HEK293 (cell line): ENCODE results near the gene SHC3.

Source experiments
- CTCF ChIA-PET: fragments of 350-600 bp; formaldehyde crosslinking; extraction: SDS; loops from one replicate; lab custom pipeline; 2021; ENCODE audit warnings: antibody characterized with exemption; lab: Yijun Ruan, JAX
- POLR2A ChIA-PET: fragments of 300-600 bp; formaldehyde crosslinking; extraction: SDS; loops from one replicate; lab custom pipeline; 2020; ENCODE audit warnings: antibody characterized with exemption, inconsistent platforms; lab: Yijun Ruan, JAX
- H3K27ac ChIP-seq: fragments of 200-500 bp; sonication (Bioruptor generic); 2 replicates; pipeline ENCODE4 v1.5.1; 2014; ENCODE audit warnings: low read depth, low read length, control low read depth, inconsistent platforms; ENCODE audit errors: extremely low read depth
- H3K36me3 ChIP-seq, 2 experiments: fragments of 200-500 bp in 1 of 2; sonication (Bioruptor generic) in 1 of 2; 1 replicate in 1 of 2; 2 replicates in 1 of 2; pipeline ENCODE4 v1.5.1; 2014 to 2017; ENCODE audit warnings: inconsistent platforms in 2 of 2, low read length in 2 of 2; ENCODE audit not compliant: control insufficient read depth in 2 of 2, insufficient read depth in 1 of 2
- H3K4me1 ChIP-seq: fragments of 200-500 bp; sonication (Bioruptor generic); 2 replicates; pipeline ENCODE4 v1.5.1; 2014; ENCODE audit warnings: mild to moderate bottlenecking, low read length, inconsistent platforms; ENCODE audit not compliant: control insufficient read depth, insufficient read depth
- H3K4me3 ChIP-seq: 2 replicates; pipeline ENCODE4 v1.5.1; 2011; ENCODE audit warnings: low read depth, mild to moderate bottlenecking, control low read depth, low read length, moderate library complexity
- H3K9me3 ChIP-seq: fragments of 200-500 bp; sonication (Bioruptor generic); 2 replicates; pipeline ENCODE4 v1.5.1; 2014; ENCODE audit warnings: low read depth, low read length, inconsistent platforms; ENCODE audit not compliant: control insufficient read depth, insufficient read depth
- IKZF3 ChIP-seq: fragments of 450-650 bp; IDR thresholded peaks from 2 replicates; pipeline ENCODE4 v1.5.0; 2018; ENCODE audit warnings: missing biosample characterization, mild to moderate bottlenecking, missing genetic modification characterization, moderate library complexity
- KLF16 ChIP-seq: fragments of 450-650 bp; formaldehyde crosslinking; IDR thresholded peaks from 2 replicates; pipeline ENCODE4 v1.5.1; 2017; ENCODE audit warnings: missing biosample characterization, missing genetic modification characterization
- KLF7 ChIP-seq: fragments of 450-650 bp; formaldehyde crosslinking; IDR thresholded peaks from 2 replicates; pipeline ENCODE4 v1.5.1; 2016; ENCODE audit warnings: missing biosample characterization, missing genetic modification characterization, borderline replicate concordance
- REPIN1 ChIP-seq: fragments of 450-650 bp; formaldehyde crosslinking; IDR thresholded peaks from 2 replicates; pipeline ENCODE4 v1.5.1; 2017; ENCODE audit warnings: missing biosample characterization, missing genetic modification characterization, low read depth
- WT1 ChIP-seq: fragments of 450-650 bp; formaldehyde crosslinking; IDR thresholded peaks from 2 replicates; pipeline ENCODE4 v1.5.1; 2016; ENCODE audit warnings: missing biosample characterization, missing genetic modification characterization
- YY1 ChIP-seq: fragments of 450-650 bp; formaldehyde crosslinking; IDR thresholded peaks from 2 replicates; pipeline ENCODE4 v1.5.1; 2018; ENCODE audit warnings: missing biosample characterization, missing genetic modification characterization
- ZBTB8A ChIP-seq: fragments of 450-650 bp; formaldehyde crosslinking; IDR thresholded peaks from 2 replicates; pipeline ENCODE4 v1.5.1; 2016; ENCODE audit warnings: missing biosample characterization, missing genetic modification characterization
- ZFP41 ChIP-seq: fragments of 450-650 bp; formaldehyde crosslinking; IDR thresholded peaks from 2 replicates; pipeline ENCODE4 v1.5.1; 2016; ENCODE audit warnings: missing biosample characterization, missing genetic modification characterization, borderline replicate concordance
- ZNF248 ChIP-seq: fragments of 450-650 bp; formaldehyde crosslinking; IDR thresholded peaks from 2 replicates; pipeline ENCODE4 v1.5.1; 2017; ENCODE audit warnings: missing biosample characterization, missing genetic modification characterization
- ZNF341 ChIP-seq: fragments of 450-650 bp; formaldehyde crosslinking; IDR thresholded peaks from 2 replicates; pipeline ENCODE4; 2016; ENCODE audit warnings: low read depth, missing biosample characterization, missing genetic modification characterization
- ZNF366 ChIP-seq: fragments of 450-650 bp; formaldehyde crosslinking; conservative IDR thresholded peaks from 2 replicates; pipeline ENCODE4 v1.5.1; 2016; ENCODE audit warnings: missing biosample characterization, missing genetic modification characterization
- ZNF37A ChIP-seq: fragments of 450-650 bp; IDR thresholded peaks from 2 replicates; pipeline ENCODE4 v1.5.1; 2018; ENCODE audit warnings: missing biosample characterization, missing genetic modification characterization
- ZNF391 ChIP-seq: fragments of 450-650 bp; formaldehyde crosslinking; IDR thresholded peaks from 2 replicates; pipeline ENCODE4 v1.5.1; 2016; ENCODE audit warnings: low read depth, missing biosample characterization, missing genetic modification characterization, borderline replicate concordance
- ZNF48 ChIP-seq: fragments of 450-650 bp; formaldehyde crosslinking; IDR thresholded peaks from 2 replicates; pipeline ENCODE4 v1.5.1; 2016; ENCODE audit warnings: missing biosample characterization, missing genetic modification characterization
- ZNF549 ChIP-seq: fragments of 450-650 bp; IDR thresholded peaks from 2 replicates; pipeline ENCODE4 v1.5.1; 2018; ENCODE audit warnings: missing biosample characterization, missing genetic modification characterization, mild to moderate bottlenecking, inconsistent platforms, moderate library complexity
- ZNF555 ChIP-seq: fragments of 450-650 bp; formaldehyde crosslinking; conservative IDR thresholded peaks from 2 replicates; pipeline ENCODE4 v1.5.1; 2017; ENCODE audit warnings: missing biosample characterization, mild to moderate bottlenecking, missing genetic modification characterization, inconsistent platforms
- ZNF558 ChIP-seq: fragments of 450-650 bp; formaldehyde crosslinking; IDR thresholded peaks from 2 replicates; pipeline ENCODE4 v1.5.1; 2016; ENCODE audit warnings: missing biosample characterization, missing genetic modification characterization
- ZNF610 ChIP-seq: fragments of 450-650 bp; formaldehyde crosslinking; IDR thresholded peaks from 2 replicates; pipeline ENCODE4 v1.5.1; 2016; ENCODE audit warnings: missing biosample characterization, missing genetic modification characterization, borderline replicate concordance
- ZNF658 ChIP-seq: fragments of 450-650 bp; formaldehyde crosslinking; IDR thresholded peaks from 2 replicates; pipeline ENCODE4; 2016; ENCODE audit warnings: missing biosample characterization, missing genetic modification characterization
- ZNF670 ChIP-seq: fragments of 450-650 bp; formaldehyde crosslinking; IDR thresholded peaks from 2 replicates; pipeline ENCODE4 v1.5.1; 2016; ENCODE audit warnings: missing biosample characterization, missing genetic modification characterization, low read depth
- ZNF791 ChIP-seq: fragments of 450-650 bp; formaldehyde crosslinking; IDR thresholded peaks from 2 replicates; pipeline ENCODE4 v1.5.1; 2016; ENCODE audit warnings: missing biosample characterization, missing genetic modification characterization
- ZNF830 ChIP-seq: fragments of 450-650 bp; IDR thresholded peaks from 2 replicates; pipeline ENCODE4 v1.5.0; 2018; ENCODE audit warnings: missing biosample characterization, missing genetic modification characterization, low read depth, mild to moderate bottlenecking, moderate library complexity
- TF ChIP-seq, protein P1 (sequence below): sonication (generic); formaldehyde crosslinking; IDR thresholded peaks from 2 replicates; pipeline ENCODE4 v1.8.1; 2022; ENCODE audit warnings: mild to moderate bottlenecking, moderate library complexity, missing genetic modification reagents
- TF ChIP-seq, protein P2 (sequence below): fragments of 450-650 bp; formaldehyde crosslinking; IDR thresholded peaks from 2 replicates; pipeline ENCODE4 v1.5.1; 2016; ENCODE audit warnings: missing biosample characterization, missing genetic modification characterization, low read depth
- TF ChIP-seq, protein P3 (sequence below): fragments of 450-650 bp; IDR thresholded peaks from 2 replicates; pipeline ENCODE4 v1.5.1; 2018; ENCODE audit warnings: missing biosample characterization, mild to moderate bottlenecking, missing genetic modification characterization
- TF ChIP-seq, protein P4 (sequence below): fragments of 450-650 bp; formaldehyde crosslinking; IDR thresholded peaks from 2 replicates; pipeline ENCODE4 v1.5.1; 2016; ENCODE audit warnings: missing biosample characterization, missing genetic modification characterization

SHC3 gene

DNA sequence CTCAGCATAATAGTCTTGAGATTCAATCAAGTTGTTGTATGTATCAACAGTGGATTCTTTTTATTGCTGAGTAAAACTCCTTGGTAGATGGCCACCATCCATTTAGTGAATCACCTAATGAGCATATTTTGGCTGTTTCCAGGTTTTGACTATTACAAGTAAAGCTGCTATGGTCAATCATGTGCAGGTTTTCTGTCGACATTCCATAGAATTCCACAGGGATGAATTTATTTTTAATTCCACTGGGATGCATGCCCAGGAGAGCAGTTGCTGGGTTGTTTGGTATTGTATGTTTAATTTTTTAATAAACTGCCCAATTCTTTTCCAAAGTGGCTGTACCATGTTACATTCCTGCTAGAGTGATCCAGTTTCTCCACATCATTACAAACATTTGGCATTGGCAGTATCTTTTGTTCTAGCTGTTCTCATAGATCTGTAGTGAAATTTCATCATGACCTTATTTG is 197.8 kb downstream of the SHC3 start (continued):
- TF ChIP-seq ZBTB8A (tag by site-specific recombination) = no peak
- TF ChIP-seq, protein P1, sequence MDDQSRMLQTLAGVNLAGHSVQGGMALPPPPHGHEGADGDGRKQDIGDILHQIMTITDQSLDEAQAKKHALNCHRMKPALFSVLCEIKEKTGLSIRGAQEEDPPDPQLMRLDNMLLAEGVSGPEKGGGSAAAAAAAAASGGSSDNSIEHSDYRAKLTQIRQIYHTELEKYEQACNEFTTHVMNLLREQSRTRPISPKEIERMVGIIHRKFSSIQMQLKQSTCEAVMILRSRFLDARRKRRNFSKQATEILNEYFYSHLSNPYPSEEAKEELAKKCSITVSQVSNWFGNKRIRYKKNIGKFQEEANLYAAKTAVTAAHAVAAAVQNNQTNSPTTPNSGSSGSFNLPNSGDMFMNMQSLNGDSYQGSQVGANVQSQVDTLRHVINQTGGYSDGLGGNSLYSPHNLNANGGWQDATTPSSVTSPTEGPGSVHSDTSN (CRISPR knock-in tag) = no peak
- TF ChIP-seq ZNF558 = no peak
- TF ChIP-seq REPIN1 (tag by site-specific recombination) = no peak
- TF ChIP-seq ZNF658 (tag by site-specific recombination) = no peak

DNA sequence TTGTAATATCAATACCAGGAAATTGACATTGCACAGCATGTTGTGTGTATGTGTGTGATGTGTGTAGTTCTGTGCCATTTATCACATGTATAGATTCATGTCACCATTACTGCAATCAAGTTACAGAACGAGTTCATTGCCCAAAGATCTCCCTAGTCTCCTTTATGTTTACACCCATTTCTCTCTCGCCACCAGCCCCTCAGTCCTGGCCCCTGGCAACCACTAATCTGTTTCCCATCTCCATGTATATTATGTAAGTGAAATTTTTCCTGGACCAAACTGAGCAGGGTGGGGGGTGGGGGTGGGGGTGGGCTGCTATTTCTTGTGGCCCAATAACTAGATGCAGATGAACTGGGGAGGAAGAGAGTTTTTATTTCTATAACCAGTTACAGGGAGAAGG is 198.8 kb downstream of the SHC3 start:
- Histone ChIP-seq H3K9me3 (no peaks in the 10 kb centered on the region), H3K4me1 (no peaks in the 10 kb centered on the region), H3K27ac (no peak overlapping the region), H3K36me3 (no peaks in the 10 kb centered on the region), H3K4me3 (no peak overlapping the region)
- CTCF ChIA-PET = no interaction called here
- POLR2A ChIA-PET = no interaction called here
- TF ChIP-seq KLF16 (tag by site-specific recombination) = no peak

DNA sequence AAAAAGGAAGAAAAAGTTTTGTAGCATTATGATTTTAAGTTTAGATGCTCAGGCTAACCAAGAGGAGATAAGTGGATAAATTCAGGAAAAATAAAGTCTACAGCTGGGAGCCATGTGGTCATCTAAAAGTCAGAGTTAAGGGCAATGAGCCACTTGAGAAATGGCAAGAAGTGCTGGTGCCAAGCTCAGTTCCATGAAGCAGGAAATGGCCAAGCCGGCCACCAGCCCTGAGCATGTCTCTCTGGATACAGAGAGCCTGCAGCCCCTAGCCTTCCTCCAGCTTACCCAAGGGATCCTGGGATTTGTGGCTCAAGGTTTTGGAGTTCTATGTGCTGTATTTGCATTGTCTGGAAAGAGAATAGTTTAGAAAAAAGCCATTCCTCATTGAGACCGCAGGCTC is 199.6 kb downstream of the SHC3 start:
- TF ChIP-seq, protein P2, sequence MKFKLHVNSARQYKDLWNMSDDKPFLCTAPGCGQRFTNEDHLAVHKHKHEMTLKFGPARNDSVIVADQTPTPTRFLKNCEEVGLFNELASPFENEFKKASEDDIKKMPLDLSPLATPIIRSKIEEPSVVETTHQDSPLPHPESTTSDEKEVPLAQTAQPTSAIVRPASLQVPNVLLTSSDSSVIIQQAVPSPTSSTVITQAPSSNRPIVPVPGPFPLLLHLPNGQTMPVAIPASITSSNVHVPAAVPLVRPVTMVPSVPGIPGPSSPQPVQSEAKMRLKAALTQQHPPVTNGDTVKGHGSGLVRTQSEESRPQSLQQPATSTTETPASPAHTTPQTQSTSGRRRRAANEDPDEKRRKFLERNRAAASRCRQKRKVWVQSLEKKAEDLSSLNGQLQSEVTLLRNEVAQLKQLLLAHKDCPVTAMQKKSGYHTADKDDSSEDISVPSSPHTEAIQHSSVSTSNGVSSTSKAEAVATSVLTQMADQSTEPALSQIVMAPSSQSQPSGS (tag by site-specific recombination) = no peak
- TF ChIP-seq ZNF366 = no peak
- no peak for TF ChIP-seq ZNF248 (tag by site-specific recombination)
- TF ChIP-seq ZNF610 (tag by site-specific recombination) = no peak
- TF ChIP-seq ZNF670 (tag by site-specific recombination) = no peak
- TF ChIP-seq KLF7 (tag by site-specific recombination) = no peak
- TF ChIP-seq ZNF830 = no peak
- TF ChIP-seq ZFP41 = no peak
- TF ChIP-seq ZNF37A = no peak
- no peak for TF ChIP-seq ZNF791 (tag by site-specific recombination)
- no peak for TF ChIP-seq ZNF549 (tag by site-specific recombination)
- TF ChIP-seq, all 188 proteins: peak for 0
- POLR2A ChIA-PET = no interaction called here
- Histone ChIP-seq H3K27ac (no peak overlapping the region), H3K4me3 (no peak overlapping the region), H3K36me3 (no peaks in the 10 kb centered on the region), H3K4me1 (no peaks in the 10 kb centered on the region), H3K9me3 (no peaks in the 10 kb centered on the region)
- CTCF ChIA-PET = no interaction called here

DNA sequence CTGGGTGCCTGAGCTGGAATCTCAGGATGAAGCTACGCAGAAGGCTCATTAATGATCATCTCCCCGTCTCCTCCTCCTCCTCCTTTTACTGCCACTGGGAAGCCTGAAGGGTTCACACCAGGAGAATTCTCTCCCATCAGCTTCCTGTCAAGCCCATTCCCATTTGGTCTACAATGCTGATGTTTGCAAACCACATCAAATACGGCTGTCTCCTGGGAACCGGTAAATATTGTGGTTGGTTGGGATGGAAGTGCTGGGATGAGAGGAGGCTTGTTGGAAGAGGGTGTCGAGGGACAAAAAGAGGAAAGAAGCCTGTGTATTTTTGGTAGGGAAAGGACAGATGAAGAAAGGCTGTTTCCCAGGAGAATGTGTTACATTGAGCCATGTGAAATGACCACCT is 200.6 kb downstream of the SHC3 start:
- H3K4me3 ChIP-seq = no peak overlapping the region
- CTCF ChIA-PET = no interaction called here
- no peaks in the 10 kb centered on the region for H3K4me1 ChIP-seq
- POLR2A ChIA-PET = no interaction called here
- no peak overlapping the region for H3K27ac ChIP-seq
- no peaks in the 10 kb centered on the region for H3K36me3 ChIP-seq
- no peaks in the 10 kb centered on the region for H3K9me3 ChIP-seq
- TF ChIP-seq WT1 = no peak
- no peak for TF ChIP-seq ZBTB8A (tag by site-specific recombination)
- no peak for TF ChIP-seq ZNF48 (tag by site-specific recombination)
- no peak for TF ChIP-seq IKZF3
- TF ChIP-seq, protein P3, sequence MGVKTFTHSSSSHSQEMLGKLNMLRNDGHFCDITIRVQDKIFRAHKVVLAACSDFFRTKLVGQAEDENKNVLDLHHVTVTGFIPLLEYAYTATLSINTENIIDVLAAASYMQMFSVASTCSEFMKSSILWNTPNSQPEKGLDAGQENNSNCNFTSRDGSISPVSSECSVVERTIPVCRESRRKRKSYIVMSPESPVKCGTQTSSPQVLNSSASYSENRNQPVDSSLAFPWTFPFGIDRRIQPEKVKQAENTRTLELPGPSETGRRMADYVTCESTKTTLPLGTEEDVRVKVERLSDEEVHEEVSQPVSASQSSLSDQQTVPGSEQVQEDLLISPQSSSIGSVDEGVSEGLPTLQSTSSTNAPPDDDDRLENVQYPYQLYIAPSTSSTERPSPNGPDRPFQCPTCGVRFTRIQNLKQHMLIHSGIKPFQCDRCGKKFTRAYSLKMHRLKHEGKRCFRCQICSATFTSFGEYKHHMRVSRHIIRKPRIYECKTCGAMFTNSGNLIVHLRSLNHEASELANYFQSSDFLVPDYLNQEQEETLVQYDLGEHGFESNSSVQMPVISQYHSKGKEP (tag by site-specific recombination) = no peak
- TF ChIP-seq ZNF391 (tag by site-specific recombination) = no peak
- TF ChIP-seq YY1 (tag by site-specific recombination) = no peak
- TF ChIP-seq, protein P4, sequence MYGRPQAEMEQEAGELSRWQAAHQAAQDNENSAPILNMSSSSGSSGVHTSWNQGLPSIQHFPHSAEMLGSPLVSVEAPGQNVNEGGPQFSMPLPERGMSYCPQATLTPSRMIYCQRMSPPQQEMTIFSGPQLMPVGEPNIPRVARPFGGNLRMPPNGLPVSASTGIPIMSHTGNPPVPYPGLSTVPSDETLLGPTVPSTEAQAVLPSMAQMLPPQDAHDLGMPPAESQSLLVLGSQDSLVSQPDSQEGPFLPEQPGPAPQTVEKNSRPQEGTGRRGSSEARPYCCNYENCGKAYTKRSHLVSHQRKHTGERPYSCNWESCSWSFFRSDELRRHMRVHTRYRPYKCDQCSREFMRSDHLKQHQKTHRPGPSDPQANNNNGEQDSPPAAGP (tag by site-specific recombination) = no peak
- no peak for TF ChIP-seq ZNF341 (tag by site-specific recombination)
- TF ChIP-seq ZNF555 = no peak
